HEK293T (cell line): ENCODE measurements around the gene MIGA2.

Experiments
- ARNT ChIP-seq: fragments of 450-650 bp; IDR thresholded peaks from 2 replicates; pipeline ENCODE4 v1.6.1; 2017; ENCODE audit warnings: mild to moderate bottlenecking
- FOXM1 ChIP-seq: fragments of 450-650 bp; IDR thresholded peaks from 2 replicates; pipeline ENCODE4 v1.6.1; 2017; ENCODE audit warnings: mild to moderate bottlenecking, borderline replicate concordance
- HDGF ChIP-seq: fragments of 450-650 bp; IDR thresholded peaks from 2 replicates; pipeline ENCODE4 v1.6.1; 2017; ENCODE audit warnings: antibody characterized with exemption, borderline replicate concordance
- PKNOX1 ChIP-seq: fragments of 450-650 bp; IDR thresholded peaks from 2 replicates; pipeline ENCODE4 v1.6.1; 2016
- SUZ12 ChIP-seq: fragments of 450-650 bp; IDR thresholded peaks from 2 replicates; pipeline ENCODE4 v1.6.1; 2016; ENCODE audit warnings: mild to moderate bottlenecking

GRCh38 chr9:129023908-129024233 is 12.6 kb upstream of the MIGA2 start:
- TF ChIP-seq SUZ12: no peak
- TF ChIP-seq ARNT: no peak
- TF ChIP-seq FOXM1: no peak
- TF ChIP-seq HDGF: no peak
- no peak for TF ChIP-seq PKNOX1
